Measurements from ENCODE around the gene CHI3L1.

The CHI3L1 gene

GRCh38 chr1:203199816-203200571 is 13.5 kb upstream of the CHI3L1 start:
- no peak for DNase-seq (ENCODE audit: extremely low read depth, low read depth)
- TF ChIP-seq CTCF (IDR thresholded peaks at IDR 0.05; ENCODE audit: low read depth, low read length, missing control alignments), result no peak
- no peak overlapping the region for H3K4me3 ChIP-seq (replicated peaks; ENCODE audit: low read depth, low read length)

- TF ChIP-seq CTCF (IDR thresholded peaks at IDR 0.05; ENCODE audit: low read depth, low read length, missing control alignments), result no peak
- H3K4me3 ChIP-seq (replicated peaks; ENCODE audit: low read depth, low read length), result no peak overlapping the region
- DNase-seq (ENCODE audit: extremely low read depth, low read depth), result no peak
Observed at GRCh38 chr1:203199481-203199815, 12.9 kb upstream of the CHI3L1 start.

- no peak overlapping the region for H3K4me3 ChIP-seq (replicated peaks; ENCODE audit: low read depth, low read length)
- DNase-seq (ENCODE audit: extremely low read depth, low read depth), result no peak
- no peak for TF ChIP-seq CTCF (IDR thresholded peaks at IDR 0.05; ENCODE audit: low read depth, low read length, missing control alignments)
Observed at GRCh38 chr1:203199002-203199401, 12.5 kb upstream of the CHI3L1 start.

- H3K4me3 ChIP-seq (replicated peaks; ENCODE audit: low read depth, low read length), result no peak overlapping the region
- no peak for TF ChIP-seq CTCF (IDR thresholded peaks at IDR 0.05; ENCODE audit: low read depth, low read length, missing control alignments)
- peak; percentile 52 for DNase-seq (ENCODE audit: extremely low read depth, low read depth)
Observed at GRCh38 chr1:203197625-203198024, 11.1 kb upstream of the CHI3L1 start.

- H3K4me3 ChIP-seq (replicated peaks; ENCODE audit: low read depth, low read length), result no peak overlapping the region
- no peak for DNase-seq (ENCODE audit: extremely low read depth, low read depth)
- no peak for TF ChIP-seq CTCF (IDR thresholded peaks at IDR 0.05; ENCODE audit: low read depth, low read length, missing control alignments)
Observed at GRCh38 chr1:203196371-203196770, 9.9 kb upstream of the CHI3L1 start.

- DNase-seq (ENCODE audit: extremely low read depth, low read depth), result no peak
- no peak for TF ChIP-seq CTCF (IDR thresholded peaks at IDR 0.05; ENCODE audit: low read depth, low read length, missing control alignments)
Observed at GRCh38 chr1:203190949-203191348, 4.4 kb upstream of the CHI3L1 start.

GRCh38 chr1:203189951-203190352 is 3.4 kb upstream of the CHI3L1 start:
- TF ChIP-seq CTCF (IDR thresholded peaks at IDR 0.05; ENCODE audit: low read depth, low read length, missing control alignments), result no peak
- no peak for DNase-seq (ENCODE audit: extremely low read depth, low read depth)
- H3K4me3 ChIP-seq (replicated peaks; ENCODE audit: low read depth, low read length), result no peak overlapping the region

More at GRCh38 chr1:203190949-203191348, 4.4 kb upstream of the CHI3L1 start:
- no peak overlapping the region for H3K4me3 ChIP-seq (replicated peaks; ENCODE audit: low read depth, low read length)

Data from HFF-Myc (cell line).